NCI-H2227 (cell line): Measurements from ENCODE around the gene ATP5ME.
"Not testable (repeated sequence)": the region's sequence is repeated elsewhere in the genome, so short reads cannot be mapped to it uniquely, and the experiment has no call there.

ENCODE experiments used
- DNase-seq: peaks from one replicate; lab custom pipeline; 2025; ENCODE audit not compliant: unreplicated experiment; lab: John Stamatoyannopoulos, UW

Gene ATP5ME, protein sequence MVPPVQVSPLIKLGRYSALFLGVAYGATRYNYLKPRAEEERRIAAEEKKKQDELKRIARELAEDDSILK

DNA sequence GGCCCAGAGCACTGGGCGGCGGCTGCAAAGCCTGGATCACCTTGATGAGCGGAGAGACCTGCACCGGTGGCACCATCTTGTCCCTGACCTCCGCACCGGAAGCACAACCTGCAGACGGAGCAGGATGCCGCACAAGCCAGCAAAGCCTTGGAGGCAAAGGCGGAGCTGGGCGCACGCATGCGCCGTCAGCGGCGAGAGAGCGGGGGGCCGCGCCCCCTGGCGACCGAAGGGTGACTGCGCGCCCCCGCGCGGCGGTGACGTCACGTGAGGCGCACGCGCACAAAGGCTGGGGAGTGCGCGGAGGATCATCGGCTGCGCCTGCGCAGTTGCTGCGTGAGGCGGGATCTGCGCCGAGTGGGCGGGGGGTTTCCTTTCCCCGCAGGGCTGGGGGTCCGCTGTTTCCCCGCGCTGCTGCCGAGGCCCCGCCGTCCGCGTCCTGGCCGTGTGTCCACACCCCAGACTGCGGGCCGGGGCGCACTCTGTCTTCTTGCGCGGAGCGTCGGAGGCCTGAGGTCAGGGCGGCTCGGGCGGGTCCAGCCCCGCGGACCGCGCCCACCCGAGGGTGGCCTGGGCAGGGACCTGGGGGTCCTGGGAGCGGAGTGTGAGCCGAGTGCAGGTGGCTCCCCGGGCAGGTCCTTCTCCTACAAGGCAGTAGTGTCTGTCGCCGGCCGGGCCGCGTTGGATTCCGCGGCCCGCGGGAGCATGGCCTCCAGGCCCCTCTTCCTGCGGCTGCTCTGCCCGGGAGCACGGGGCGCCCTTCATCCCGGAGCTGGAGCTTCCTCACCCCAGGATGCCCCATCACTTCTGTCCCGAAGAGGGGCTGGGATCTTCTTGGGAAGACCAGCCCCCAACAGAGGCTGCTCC is at the start of gene ATP5ME, which contains the start of gene MYL5:
Gene ATP5ME (minus strand): TSS at position 105 of the 864 bp plus-strand sequence. CDS start 29 bp downstream, at position 76.
Gene MYL5 (plus strand): TSS at position 371 of the 864 bp plus-strand sequence. CDS start 3,485 bp downstream, outside the sequence.
- peak; percentile 95 for DNase-seq

DNA sequence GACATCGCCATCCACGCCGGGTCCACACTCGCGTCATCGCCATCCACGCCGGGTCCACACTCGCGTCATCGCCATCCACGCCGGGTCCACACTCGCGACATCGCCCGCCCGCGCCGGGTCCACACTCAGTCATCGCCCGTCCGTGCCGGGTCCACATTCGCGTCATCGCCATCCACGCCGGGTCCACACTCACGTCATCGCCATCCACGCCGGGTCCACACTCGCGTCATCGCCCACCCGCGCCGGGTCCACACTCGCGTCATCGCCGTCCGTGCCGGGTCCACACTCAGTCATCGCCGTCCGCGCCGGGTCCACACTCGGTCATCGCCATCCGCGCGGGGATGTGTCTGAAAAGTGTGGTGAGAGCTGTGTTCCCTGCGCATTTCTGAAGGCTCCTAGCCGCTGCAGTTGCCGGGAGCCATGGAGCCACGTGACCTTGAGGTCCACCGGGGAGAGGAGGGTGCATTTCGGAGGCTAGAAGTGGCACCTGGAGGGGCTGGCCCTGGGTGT is 48.8 kb upstream of the ATP5ME start:
- DNase-seq, result no peak

DNA sequence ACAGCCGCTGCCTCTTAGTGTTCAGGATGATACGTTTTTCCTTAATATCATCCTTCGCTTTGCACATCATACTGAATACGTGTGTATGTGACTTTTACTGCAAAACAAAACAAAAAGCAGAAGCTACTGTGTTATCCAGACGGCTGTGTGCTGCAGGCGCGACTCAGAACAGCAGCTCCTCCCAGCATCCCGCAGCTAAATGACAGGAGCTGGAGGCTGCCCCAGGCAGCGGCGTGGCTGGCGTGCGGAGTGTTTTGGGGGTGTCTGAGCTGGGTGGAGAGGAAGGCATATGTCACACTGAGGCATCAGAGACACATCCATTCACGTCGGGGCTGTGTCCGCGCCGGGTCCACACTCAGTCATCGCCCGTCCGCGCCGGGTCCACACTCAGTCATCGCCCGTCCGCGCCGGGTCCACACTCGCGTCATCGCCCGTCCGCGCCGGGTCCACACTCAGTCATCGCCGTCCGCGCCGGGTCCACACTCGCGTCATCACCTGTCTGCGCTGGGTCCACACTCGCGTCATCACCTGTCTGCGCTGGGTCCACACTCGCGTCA is 48.2 kb upstream of the ATP5ME start:
- DNase-seq, result no peak

DNA sequence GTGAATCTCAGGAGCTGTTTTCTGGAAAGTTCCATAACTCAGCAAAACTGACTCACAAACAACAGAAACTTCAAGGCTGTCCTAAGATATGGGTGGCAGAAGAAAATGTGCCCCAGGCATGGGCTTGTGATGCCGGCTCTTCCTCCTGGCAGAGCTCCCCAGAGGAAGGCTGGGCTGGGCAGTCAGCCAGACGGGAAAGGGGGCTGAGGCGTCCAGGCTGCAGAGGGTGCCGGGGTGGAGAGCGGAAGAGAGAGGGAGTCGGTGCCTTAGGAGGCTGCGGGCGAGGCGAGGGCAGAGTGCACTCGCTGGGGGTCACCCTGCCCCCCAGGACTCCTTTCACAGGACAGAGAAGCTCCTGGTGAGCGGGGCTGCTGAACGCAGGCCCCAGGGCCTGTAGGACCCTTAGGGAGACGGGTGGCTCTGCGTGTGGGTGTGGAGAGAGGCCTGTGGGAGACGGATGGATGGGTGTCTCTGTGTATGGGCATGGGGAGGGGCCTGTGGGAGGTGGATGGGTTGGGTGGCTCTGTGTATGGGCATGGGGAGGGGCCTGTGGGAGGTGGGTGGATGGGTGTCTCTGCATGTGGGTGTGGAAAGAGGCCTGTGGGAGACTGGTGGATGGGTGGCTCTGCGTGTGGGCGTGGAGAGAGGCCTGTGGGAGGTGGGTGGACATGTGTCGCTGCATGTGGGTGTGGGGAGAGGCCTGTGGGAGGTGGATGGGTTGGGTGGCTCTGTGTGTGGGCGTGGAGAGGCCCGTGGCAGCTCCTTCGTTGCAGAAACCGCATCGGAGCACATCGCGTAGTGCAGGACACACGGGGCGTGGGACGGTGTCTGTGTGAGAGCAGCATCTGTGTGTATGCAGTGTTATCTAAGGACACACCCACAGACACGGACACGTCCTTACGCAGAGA is 47.4 kb upstream of the ATP5ME start:
- DNase-seq, result no peak

DNA sequence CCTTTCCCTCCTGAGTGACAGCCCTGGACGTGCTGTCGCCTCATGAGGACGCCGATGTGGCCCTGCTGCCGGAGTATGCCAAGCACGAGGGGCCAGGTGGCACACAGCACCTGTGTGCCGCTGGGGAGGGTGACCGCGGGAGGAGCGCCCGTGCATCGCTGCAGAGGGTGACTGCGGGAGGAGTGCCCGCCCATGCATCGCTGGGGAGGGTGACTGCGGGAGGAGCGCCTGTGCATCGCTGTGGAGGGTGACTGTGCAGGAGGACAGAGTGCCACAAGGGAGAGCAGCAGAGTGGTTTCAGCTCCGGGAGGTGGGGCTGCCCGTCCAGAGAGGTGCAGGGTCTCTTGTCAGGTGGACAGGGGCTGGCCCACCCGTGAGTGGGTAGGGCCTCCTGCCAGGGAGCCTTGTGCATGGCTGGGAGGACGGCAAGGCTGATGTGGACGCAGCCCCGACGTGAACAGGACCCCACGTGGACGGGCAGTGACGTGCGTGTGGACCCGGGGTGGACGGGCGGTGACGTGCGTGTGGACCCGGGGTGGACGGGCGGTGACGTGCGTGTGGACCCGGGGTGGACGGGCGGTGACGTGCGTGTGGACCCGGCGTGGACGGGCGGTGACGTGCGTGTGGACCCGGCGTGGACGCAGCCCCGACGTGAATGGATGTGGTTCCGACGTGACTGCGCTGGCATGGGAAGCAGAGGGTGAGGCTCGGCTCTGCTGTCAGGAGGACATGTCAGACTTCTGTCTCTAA is 46.2 kb upstream of the ATP5ME start:
- no peak for DNase-seq

DNA sequence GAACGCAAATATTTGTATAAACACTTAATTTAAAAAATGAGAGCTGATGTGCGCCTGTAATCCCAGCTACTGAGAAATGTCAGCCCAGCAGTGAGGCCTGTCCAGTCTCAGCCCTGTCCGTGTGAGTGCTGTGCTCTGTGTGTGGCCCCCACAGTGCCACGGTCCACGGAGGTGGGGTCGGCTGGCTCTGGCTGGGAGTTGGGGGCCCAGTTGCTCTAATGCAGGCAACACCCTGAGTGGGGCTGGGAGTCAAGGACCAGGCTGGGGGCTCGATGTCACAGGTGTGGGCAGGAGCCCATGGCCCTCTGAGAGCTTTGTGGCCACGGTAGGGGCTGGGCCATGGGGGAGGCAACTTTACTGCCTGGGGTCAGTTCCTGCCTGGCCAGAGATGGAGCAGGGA is 44.4 kb upstream of the ATP5ME start:
- no peak for DNase-seq

DNA sequence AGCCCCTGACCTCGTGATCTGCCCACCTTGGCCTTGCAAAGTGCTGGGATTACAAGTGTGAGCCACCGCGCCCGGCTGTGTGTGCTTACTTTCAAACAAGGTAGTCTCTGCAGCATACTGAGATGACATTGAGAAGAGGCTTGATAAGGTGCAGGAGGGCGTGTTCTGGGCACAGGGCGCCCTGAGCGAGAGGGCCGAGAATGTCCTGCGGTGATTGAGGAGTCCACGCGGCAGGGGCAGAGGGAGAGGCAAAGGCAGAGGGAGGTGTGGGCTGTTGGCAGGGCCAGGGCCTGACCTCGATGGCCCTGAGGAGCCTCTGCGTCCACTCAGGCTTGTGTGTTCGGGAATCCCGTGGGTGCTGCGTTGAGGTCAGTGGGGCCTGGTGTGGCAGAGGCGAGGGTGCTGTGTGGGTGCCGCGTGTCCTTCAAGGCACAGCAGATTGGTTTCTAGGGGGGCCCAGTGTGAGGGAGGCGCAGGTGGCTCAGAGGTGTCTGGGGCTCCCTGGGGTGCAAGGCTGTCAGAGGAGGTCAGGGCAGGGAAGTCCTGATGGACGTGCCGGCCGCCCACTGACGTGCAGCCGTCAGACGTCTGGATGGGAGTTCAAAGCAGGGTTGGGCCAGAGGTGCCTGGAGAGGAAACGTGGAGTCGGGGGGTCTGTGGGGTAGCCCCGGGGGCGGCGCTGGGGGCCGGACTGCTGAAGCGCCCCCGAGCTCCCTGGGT is 43.7 kb upstream of the ATP5ME start:
- no peak for DNase-seq

DNA sequence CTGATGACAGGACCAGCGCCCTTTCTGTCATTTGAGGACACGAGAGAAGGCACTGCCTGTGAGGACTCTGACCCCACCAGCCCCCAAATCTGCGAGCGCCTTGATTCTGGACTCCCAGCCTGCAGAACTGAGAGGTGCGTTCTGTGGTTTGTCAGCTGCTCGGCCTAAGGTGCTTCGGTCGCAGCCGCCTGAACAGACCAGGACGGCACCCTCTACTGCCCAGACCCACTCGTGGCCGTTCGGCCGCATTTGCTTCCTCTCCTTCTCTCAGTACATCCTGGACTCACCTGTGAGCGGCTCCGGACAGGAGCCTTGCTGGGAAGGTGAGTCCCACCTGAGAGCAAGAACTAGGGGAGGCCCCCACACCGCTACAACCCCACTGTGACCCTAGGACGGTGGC is 40.0 kb upstream of the ATP5ME start:
- DNase-seq, result no peak

DNA sequence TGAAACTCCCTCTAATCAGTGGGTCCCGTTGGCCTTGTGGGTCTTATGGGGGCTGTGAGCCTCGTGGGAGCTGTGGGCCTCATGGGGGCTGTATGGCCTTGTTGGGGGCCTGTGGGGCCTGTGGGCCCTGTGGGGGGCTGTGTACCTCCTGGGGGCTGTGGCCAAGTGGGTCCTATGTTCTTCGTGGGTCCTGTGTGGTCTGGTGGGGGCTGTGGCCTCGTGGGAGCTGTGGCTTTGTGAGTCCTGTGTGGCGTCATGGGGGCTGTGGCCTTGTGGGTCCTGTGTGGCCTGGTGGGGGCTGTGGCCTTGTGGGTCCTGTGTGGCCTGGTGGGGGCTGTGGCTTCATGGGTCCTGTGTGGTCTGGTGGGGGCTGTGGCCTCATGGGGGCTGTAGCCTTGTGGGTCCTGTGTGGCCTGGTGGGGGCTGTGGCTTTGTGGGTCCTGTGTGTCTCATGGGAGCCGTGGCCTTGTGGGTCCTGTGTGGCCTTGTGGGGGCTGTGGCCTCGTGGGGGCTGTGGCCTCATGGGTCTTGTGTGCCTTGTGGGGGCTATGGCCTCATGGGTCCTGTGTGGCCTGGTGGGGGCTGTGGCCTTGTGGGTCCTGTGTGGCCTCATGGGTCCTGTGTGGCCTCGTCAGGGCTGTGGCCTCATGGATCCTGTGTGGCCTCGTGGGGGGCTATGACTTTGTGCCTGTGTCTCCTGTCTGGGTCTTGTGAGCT is 39.0 kb upstream of the ATP5ME start:
- no peak for DNase-seq

DNA sequence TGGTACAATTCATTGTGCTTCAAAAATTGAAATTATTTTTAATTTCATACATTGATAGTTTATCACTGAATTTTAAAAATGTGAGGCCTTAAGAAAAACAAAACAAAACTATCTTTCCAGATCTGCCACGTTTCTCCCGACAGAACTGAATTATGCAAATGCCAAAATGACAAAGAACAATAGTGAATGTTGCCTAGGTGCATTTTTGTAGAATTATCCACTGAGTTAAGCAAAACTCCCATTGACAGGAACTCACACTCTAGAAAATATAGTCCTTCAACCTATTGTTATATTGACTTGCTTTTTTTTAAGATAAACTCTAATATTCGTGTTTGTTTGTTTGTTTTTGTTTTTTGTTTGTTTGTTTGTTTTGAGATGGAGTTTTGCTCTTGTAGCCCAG is 38.0 kb upstream of the ATP5ME start:
- no peak for DNase-seq

DNA sequence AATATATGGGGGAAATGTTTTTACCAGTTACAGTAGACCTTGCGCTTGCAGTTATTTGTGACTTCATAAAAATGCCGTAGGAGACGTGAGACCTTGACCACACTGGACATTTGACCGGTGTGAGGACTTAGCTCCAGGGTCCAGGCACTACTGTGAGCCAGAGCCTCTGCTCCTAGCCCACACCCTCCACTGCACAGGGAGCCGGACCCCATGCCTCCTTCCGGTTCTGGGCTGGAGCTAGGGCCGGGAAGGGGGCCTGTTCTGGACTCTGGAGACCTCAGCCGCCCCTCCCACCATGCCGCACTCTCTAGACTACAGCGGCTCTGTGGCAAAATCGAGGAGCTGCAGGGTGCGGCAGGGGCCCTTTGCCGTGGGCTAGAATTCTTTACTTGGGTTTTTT is 36.8 kb upstream of the ATP5ME start:
- no peak for DNase-seq

DNA sequence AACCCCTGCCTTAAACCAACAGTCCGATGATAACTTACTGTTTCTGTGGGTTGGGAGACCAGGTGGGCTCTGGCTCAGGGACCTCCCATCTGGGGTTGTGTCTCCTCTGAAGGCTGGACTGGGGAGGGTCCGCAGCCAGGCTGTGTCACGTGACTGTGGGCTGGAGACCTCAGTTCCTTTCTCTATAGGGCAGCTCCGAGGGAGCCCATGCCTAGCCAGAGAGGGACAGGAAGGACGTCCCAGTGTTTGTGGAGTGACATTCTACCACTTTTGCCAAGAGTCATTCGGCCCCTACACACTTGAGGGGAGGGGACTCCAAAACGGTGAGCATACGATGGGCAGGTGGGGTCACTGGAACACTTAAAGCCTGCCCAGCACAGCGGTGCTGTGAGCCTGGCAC is 36.0 kb upstream of the ATP5ME start:
- DNase-seq, result no peak

DNA sequence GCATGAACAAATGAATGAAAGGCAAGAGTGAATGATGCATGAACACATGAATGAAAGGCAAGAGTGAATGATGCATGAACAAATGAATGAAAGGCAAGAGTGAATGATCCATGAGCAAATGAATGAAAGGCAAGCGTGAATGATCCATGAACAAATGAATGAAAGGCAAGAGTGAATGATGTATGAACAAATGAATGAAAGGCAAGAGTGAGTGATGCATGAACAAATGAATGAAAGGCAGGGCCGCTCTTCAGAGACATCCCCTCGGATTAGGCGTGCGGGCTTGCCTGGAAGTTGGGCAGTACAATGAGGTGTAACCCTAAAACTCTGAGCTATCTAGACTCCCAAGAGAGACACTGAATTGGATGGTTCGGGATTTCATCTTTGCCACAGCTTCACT is 35.3 kb upstream of the ATP5ME start:
- DNase-seq, result no peak

DNA sequence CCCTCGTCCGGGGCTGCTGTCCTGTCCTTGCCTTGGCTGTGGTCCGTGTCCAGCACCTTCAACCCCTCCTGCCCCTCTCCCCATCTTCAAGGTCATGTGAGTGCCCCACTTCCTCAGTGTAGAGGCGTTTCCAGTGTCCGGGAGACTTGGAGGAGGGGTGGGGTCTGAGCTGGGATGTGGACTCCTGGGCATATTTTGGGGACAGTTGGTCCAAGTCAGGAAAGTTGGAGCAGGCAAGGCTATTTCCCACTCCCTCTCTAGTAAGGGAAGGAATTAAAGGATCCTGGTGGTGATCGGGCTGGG is 34.5 kb upstream of the ATP5ME start:
- DNase-seq, result no peak

DNA sequence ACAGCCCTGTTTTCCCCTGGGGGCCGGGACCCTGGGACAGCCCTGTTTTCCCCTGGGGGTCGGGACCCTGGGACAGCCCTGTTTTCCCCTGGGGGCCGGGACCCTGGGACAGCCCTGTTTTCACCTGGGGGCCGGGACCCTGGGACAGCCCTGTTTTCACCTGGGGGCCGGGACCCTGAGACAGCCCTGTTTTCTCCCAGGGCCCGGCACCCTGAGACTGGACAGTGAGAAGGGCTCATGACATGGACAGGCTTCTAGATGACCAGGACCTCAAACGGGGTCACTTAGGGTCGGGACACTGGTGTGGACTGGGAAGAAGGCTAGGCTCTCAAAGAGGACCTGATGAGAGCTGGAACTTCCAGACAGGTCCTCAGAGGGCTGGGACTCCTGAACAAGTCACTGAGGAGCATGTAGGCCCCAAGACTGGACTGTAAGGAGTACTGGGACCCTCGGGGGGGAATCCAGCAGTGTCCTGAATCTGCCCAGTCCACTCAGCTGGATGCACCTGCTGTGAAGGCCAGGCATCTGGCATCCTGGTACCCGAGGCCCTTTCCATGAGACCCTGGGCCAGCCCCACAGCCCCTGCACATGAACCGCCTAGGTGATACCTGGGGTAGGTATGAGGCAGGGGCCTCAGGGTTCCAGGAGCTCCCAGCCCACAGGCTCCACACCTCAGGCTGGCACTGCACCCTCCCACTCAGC is 34.0 kb upstream of the ATP5ME start:
- DNase-seq, result no peak

DNA sequence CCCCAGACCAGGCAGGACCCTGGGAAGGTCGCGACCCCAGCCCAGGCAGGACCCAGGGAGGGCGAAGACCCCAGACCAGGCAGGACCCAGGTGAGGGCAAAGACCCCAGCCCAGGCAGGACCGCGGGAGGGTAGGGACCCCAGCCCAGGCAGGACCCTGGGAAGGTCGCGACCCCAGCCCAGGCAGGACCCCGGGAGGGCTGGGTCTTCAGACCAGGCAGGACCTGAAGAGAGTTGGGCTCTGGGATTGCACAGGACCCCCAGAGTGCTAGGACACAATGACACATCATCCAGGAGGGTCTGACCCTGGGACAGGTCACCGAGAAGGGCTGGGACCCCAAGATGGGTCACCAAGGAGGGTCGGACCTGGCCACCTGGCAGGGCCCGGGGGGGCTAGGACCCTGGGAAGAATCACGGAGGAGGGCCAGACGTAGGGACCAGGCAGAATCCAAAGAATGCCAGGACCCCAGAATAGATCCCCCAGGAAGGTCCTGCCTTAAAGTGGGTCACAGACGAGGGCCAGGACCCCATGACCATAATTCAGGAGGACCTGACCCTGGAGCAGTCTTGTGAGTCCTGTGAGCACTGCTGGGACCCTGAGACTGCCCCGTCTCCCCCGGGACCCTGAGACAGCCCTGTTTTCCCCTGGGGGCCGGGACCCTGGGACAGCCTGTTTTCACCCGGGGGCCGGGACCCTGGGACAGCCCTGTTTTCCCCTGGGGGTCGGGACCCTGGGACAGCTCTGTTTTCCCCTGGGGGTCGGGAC is 32.9 kb upstream of the ATP5ME start:
- DNase-seq, result no peak

DNA sequence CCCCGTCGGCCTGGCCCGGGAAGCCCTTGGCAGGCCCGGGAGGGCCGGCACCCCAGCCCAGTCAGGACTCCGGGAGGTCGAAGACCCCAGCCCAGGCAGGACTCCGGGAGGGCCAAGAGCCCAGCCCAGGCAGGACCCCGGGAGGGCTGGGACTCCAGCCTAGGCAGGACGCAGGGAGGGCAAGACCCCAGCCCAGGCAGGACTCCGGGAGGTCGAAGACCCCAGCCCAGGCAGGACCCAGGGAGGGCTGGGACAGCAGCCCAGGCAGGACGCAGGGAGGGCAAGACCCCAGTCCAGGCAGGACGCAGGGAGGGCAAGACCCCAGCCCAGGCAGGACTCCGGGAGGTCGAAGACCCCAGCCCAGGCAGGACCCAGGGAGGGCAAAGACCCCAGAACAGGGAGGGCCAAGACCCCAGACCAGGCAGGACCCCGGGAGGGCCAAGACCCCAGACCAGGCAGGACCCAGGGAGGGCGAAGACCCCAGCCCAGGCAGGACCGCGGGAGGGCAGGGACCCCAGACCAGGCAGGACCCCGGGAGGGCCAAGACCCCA is 32.1 kb upstream of the ATP5ME start:
- not testable (repeated sequence) for DNase-seq
